Prostate gland (tissue), 2 donors: ENCODE data around the gene CARD19.

ENCODE experiments used
- POLR2A ChIP-seq: fragments of 450-650 bp; IDR thresholded peaks from one replicate; pipeline ENCODE4 v1.6.1; 2016; ENCODE audit warnings: antibody characterized with exemption, mild to moderate bottlenecking
- TF ChIP-seq, protein P1 (sequence below), 4 experiments: fragments of 200-600 bp in 2 of 4; fragments of 450-650 bp in 2 of 4; sonication (generic) in 2 of 4; IDR thresholded peaks; 1 replicate in 3 of 4; 2 replicates in 1 of 4; pipeline ENCODE4 v1.5.1; 2016 to 2019; ENCODE audit warnings: antibody characterized with exemption in 4 of 4, mild to moderate bottlenecking in 2 of 4, moderate library complexity in 2 of 4

DNA sequence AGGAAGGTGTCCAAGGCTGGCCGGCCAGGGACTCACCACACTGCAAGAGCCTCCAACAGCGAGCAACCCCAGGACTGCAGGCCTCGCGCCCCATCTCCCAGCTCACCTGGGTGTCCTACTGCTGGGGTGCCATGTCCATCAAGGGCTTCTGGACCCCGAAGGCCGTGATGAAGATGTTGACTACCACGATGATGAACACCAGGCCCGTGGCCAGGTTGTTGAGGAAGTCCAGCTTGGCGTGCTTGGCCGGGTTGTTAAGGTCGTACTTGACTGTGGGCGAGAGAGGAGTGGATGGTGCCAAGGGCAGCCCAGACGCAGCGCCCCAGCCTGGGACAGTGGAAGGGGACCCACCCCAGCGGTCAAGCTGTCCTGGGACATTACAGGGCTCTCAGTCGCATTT, 28.8 kb downstream of the CARD19 start:
- TF ChIP-seq, protein P1, sequence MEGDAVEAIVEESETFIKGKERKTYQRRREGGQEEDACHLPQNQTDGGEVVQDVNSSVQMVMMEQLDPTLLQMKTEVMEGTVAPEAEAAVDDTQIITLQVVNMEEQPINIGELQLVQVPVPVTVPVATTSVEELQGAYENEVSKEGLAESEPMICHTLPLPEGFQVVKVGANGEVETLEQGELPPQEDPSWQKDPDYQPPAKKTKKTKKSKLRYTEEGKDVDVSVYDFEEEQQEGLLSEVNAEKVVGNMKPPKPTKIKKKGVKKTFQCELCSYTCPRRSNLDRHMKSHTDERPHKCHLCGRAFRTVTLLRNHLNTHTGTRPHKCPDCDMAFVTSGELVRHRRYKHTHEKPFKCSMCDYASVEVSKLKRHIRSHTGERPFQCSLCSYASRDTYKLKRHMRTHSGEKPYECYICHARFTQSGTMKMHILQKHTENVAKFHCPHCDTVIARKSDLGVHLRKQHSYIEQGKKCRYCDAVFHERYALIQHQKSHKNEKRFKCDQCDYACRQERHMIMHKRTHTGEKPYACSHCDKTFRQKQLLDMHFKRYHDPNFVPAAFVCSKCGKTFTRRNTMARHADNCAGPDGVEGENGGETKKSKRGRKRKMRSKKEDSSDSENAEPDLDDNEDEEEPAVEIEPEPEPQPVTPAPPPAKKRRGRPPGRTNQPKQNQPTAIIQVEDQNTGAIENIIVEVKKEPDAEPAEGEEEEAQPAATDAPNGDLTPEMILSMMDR (IDR thresholded peaks at IDR 0.05): no peak
- no peak for TF ChIP-seq POLR2A
